Measurements from ENCODE around the gene CISD1.
"Not testable (repeated sequence)": the region's sequence is repeated elsewhere in the genome, so short reads cannot be mapped to it uniquely, and the experiment has no call there.

DNA sequence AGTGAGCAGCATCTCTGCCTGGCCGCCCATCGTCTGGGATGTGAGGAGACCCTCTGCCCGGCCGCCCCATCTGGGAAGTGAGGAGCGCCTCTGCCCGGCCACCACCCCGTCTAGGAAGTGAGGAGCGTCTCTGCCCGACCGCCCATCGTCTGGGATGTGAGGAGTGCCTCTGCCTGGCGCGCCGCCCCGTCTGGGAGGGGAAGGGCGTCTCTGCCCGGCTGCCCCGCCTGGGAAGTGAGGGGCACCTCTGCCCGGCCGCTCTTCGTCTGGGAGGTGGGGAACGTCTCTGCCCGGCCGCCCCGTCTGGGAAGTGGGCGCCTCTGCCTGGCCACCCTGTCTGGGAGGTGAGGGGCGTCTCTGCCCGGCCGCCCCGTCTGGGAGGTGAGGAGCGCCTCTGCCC, 25.2 kb upstream of the CISD1 start:
- TF ChIP-seq EZH2 (IDR thresholded peaks at IDR 0.05; ENCODE audit: borderline replicate concordance, insufficient read depth, low read length, poor library complexity, severe bottlenecking); SMC3 (conservative IDR thresholded peaks at IDR 0.05; ENCODE audit: poor library complexity); POLR2AphosphoS5 (IDR thresholded peaks at IDR 0.05); TAF1 (IDR thresholded peaks at IDR 0.05; ENCODE audit: low read depth); EP300 (conservative IDR thresholded peaks at IDR 0.05; ENCODE audit: poor library complexity, severe bottlenecking); RAD21 (conservative IDR thresholded peaks at IDR 0.05); MXI1 (conservative IDR thresholded peaks at IDR 0.05; ENCODE audit: poor library complexity, severe bottlenecking): not testable (repeated sequence)
- TF ChIP-seq, protein P1, sequence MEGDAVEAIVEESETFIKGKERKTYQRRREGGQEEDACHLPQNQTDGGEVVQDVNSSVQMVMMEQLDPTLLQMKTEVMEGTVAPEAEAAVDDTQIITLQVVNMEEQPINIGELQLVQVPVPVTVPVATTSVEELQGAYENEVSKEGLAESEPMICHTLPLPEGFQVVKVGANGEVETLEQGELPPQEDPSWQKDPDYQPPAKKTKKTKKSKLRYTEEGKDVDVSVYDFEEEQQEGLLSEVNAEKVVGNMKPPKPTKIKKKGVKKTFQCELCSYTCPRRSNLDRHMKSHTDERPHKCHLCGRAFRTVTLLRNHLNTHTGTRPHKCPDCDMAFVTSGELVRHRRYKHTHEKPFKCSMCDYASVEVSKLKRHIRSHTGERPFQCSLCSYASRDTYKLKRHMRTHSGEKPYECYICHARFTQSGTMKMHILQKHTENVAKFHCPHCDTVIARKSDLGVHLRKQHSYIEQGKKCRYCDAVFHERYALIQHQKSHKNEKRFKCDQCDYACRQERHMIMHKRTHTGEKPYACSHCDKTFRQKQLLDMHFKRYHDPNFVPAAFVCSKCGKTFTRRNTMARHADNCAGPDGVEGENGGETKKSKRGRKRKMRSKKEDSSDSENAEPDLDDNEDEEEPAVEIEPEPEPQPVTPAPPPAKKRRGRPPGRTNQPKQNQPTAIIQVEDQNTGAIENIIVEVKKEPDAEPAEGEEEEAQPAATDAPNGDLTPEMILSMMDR (IDR thresholded peaks at IDR 0.05; ENCODE audit: poor library complexity, severe bottlenecking), result not testable (repeated sequence)
- TF ChIP-seq, protein P2, sequence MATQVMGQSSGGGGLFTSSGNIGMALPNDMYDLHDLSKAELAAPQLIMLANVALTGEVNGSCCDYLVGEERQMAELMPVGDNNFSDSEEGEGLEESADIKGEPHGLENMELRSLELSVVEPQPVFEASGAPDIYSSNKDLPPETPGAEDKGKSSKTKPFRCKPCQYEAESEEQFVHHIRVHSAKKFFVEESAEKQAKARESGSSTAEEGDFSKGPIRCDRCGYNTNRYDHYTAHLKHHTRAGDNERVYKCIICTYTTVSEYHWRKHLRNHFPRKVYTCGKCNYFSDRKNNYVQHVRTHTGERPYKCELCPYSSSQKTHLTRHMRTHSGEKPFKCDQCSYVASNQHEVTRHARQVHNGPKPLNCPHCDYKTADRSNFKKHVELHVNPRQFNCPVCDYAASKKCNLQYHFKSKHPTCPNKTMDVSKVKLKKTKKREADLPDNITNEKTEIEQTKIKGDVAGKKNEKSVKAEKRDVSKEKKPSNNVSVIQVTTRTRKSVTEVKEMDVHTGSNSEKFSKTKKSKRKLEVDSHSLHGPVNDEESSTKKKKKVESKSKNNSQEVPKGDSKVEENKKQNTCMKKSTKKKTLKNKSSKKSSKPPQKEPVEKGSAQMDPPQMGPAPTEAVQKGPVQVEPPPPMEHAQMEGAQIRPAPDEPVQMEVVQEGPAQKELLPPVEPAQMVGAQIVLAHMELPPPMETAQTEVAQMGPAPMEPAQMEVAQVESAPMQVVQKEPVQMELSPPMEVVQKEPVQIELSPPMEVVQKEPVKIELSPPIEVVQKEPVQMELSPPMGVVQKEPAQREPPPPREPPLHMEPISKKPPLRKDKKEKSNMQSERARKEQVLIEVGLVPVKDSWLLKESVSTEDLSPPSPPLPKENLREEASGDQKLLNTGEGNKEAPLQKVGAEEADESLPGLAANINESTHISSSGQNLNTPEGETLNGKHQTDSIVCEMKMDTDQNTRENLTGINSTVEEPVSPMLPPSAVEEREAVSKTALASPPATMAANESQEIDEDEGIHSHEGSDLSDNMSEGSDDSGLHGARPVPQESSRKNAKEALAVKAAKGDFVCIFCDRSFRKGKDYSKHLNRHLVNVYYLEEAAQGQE (IDR thresholded peaks at IDR 0.05; ENCODE audit: borderline replicate concordance), result not testable (repeated sequence)

Measured in neural cell (in vitro differentiated cells).